Activated T-cell treated with anti-CD3 and anti-CD28 coated beads, Interleukin-2, amount 50 U/mL, for 48 hours (primary cell): ENCODE data around the gene MED13L.
A peak's percentile ranks its signal among the peaks of the same experiment; 100 is the strongest.

ENCODE experiments used
- DNase-seq, 2 experiments: peaks; one replicate each; pipeline ENCODE4 v3.0.0-alpha.2; 2020

The MED13L gene

DNA sequence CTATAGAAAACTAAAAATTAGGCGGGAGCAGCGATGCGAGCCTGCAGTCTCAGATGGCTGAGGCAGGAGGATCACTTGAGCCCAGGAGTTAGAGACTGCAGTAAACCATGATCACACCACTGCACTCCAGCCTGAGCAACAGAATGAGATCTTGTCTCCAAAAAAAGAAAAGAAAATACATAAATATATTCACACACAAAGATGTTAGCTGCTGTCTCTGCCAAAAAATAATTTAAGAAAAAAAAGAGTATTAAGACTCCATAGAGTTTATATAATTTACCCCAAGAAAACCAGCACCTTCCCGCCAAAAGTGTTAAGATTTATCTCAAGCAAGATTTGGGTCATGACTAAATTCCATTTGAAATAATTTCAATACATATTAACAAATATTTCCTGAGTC, 102.6 kb downstream of the MED13L start:
- DNase-seq: no peak

DNA sequence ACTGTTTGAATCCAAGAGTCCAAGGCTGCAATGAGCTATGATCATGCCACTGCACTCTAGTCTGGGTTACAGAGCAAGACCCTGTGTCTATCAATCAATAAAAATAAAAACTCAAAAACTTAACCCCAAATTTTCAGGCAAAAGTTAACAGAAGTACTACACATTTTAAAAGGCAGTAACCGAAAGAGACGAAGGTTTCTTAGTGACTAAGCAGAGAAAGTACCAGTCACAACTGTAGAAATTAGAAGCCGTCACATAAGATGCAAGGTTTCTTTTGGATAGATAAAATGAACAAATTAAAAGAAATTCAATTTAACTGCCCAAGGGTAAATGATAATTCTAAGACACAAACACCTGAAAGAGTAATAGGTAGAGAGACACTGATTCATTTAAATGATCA, 103.5 kb downstream of the MED13L start:
- no peak for DNase-seq

DNA sequence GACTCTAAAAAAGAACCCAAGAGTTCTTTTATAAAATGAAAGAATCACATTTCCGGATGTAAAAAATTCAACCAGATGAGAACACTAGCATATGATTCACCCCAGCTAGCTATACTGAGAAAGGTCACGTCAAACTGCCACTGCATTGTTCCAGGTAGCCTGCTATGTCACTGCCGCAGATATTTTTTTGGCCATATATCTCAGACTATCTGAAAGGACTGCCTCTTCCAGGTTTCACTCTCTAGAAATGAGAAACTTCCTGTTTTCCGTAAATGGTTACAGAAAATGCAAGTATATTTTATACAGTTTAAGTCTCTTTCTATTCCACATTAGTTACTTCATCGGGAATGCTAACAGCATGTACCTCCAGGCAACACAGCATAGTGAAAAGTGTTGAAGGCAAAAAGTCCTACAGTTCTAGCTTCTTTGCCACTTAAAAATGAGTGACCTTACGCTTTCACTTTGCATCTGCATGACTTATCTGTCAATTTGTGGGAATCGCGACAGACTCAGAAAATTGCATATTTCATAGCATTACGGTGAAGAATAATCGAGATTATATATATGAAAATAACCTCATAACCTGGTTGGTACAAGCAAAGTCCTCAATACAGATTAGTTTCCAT, 105.2 kb downstream of the MED13L start:
- DNase-seq: peak; percentile 38 to 45

DNA sequence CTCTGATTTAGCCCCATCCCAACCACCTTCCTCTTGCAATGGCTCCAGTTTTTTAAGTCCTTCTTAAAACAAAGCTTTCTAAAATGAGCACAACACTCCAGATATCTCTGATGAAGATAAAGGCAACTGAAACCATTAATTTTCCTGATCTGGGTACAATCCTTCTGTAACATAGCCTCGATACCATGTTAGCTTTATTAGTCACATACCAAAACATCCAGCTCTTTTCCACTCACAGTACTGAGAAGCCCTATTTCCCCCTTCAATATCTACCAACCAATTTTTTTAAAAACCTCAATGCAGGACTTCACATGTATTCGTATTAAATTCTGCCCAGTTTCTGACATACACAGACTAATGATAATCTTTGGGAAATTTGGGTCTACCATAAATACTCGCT, 105.9 kb downstream of the MED13L start:
- DNase-seq: no peak

DNA sequence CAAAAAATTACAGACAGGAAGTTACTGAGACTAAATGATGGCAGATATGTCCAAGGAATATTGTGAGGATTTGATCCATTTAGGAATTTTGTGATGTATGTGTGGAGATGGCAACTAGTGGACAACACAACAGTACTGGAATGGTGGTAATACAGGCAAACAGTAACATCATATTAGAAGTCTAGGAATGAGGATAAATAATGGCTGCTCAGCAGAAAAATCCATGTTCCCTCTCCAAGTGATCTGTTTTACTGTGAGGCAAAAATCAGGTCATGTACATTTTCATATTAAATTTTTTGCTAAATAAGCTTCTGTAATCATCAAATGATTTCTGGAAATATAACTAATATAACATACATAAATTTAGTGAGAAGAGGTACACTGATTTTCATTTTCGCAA, 108.4 kb downstream of the MED13L start:
- no peak for DNase-seq

DNA sequence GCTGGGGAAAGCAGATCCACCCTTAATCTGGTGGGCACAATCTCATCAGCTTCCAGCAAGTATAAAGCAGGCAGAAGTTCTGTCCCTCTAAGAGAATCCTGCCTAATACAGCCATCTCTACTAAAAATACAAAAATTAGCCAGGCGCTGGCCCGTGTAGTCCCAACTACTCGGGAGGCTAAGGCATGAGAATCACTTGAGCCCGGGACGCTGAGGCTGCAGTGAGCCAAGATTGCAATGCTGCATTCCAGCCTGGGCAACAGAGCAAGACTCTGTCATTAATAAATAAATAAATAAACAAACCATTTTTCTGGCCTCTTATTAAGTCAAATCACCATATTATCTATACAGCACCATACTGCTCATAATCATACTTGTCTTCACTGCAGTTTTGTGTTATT, 111.2 kb downstream of the MED13L start:
- no peak for DNase-seq

DNA sequence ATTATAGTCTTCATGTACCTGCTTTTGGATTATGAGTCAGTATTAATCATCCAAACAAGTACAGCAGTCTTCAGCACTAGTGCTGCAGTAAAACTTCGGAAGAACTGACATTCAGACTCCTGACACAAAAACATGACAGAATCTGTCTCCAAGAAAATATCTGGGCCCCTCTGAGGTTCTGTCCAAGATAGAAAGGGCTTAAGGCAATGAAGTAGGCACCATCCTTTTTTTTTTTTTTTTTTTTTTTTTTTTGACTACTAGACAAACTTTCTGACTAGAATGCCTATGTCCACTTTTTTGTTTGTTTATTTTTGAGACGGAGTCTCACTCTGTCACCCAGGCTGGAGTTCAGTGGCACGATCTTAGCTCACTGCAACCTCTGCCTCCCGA, 112.5 kb downstream of the MED13L start:
- no peak for DNase-seq

DNA sequence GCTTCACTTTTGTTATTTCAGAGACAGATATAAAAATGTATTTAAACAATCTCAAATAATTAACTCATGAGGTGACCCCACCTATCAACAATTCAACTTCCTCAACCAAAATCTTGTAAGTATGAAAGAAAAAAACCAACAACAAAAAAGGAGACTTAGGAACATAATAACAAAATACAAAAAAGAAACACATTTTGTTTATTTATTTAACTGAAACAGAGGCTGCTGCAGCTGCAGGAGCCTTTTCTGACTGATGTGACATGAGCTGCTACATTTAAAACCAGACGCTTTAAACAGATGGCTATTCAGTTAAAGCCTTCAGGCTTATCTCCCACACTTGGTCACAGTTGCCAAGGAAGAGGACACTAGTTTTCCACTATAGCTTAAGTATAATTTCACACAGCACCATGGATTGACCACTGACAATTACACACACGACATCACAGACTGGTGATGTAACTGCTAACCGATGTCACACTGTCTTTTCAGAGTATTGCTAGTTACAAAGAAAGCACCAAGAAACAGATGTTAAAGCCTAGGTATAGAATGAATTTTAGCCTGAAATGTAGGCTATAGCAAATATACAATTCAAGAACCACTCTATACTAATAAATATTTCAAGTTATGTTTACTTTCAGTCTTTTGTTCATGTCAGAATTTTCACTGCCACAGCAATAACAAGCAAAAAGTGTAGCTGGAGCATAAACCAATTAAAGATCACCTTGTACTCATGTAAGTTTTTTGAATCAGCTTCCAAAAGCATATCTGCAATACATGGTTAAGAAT, 113.0 kb downstream of the MED13L start:
- DNase-seq: no peak

DNA sequence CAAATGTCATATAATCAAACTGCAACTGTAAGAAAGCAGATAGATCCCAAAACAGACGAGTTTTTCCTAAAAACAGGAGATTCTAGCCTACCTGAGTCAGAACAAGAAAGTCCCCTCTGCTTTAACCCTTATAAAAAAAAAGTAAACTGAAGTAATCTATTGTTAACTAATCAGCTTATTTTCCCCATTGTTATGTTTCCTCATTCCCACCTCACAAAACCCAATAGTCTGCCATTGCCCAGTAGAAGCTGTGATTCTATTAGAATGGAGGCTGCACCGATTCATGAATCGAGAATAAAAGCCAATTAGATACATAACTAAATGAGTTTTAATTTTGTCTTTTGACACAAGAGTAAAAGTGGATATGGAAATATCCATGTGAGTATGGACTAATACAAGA, 115.4 kb downstream of the MED13L start:
- DNase-seq: no peak

DNA sequence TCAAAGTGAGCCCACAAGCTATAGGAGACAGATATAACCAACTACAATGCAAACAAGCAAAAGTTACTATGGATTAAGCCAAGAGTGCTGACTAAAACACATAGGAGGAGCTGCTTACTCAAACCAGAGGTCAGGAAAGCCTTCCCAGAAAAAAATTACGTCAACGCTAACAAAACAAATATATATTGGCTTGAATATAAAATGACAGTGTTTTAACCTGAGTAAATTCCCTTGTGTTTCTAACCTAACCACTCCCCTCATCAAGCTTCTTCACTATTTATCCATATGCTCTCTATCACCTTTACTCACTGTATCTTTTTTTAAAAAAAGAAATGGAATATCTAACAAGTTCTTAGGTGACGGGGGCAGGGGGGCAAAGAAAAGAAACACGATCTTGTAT, 115.9 kb downstream of the MED13L start:
- DNase-seq: no peak

DNA sequence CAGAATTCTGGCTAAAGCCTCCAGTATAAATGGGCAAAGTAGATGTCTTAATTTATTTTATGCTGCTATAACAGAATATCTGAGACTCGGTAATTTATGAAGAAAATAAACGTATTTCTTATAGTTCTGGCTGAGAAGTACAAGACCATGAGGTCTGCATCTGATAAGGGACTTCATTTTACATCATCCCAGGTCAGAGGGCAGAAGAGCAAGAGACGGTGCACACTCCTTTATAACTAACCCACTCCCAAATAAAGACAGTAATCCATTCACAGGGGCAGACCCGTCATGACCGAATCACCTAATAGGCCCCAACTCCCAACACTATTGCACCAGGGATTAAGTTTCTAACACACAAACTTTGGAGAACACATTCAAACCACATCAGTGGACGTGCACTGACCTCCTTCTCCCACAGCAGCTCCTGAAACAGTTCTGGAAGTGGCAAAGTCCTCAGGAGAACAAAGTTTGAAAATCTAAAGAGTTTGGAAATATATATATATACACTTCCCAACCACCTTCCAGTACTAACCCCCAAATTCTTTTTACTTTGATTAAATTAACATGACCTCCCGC, 116.5 kb downstream of the MED13L start:
- no peak for DNase-seq

DNA sequence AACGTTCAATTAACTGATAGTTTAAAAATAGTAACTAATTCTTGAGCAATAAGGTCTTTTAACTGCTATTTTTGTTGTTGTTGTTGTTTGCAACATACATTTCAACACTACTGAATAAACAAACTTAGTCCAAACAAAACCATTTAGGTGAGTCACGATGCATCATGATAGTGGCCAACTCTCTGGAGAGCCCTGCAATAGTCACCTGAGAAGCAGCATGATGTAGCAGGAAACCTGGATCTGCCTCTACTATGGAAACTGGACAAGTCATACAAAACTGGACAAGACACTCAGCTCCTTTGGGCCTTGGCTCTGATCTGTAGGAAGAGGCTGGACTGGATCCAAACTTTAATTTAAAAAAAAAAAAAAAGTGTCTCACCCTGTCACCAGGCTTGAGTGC, 117.3 kb downstream of the MED13L start:
- no peak for DNase-seq

DNA sequence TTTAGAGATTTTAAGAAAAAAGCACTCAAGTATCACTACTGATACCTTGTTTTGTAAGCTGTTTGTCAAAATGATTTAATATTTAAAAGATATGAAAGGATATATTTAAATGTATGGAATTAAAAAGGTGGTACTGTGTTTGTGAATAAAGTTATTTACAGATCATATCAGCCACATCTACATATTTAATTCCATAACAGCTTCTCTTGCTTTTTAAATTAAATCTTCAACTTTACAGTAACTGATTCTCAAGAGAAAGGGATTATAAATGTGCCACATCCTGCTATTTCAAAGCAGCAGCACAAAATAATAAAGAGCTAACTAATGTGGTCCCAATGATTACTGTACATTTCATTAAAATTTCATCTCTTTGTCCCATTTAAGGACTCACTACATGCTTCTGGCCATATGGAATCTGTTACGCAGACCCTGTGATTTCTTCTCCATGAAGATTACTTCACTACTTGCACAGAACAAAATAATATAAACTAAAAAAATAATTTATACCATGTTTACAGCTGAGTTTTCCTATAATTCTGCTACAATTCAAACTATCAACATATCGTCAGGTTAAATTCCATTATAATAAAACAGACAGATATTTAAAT, 117.8 kb downstream of the MED13L start:
- no peak for DNase-seq

DNA sequence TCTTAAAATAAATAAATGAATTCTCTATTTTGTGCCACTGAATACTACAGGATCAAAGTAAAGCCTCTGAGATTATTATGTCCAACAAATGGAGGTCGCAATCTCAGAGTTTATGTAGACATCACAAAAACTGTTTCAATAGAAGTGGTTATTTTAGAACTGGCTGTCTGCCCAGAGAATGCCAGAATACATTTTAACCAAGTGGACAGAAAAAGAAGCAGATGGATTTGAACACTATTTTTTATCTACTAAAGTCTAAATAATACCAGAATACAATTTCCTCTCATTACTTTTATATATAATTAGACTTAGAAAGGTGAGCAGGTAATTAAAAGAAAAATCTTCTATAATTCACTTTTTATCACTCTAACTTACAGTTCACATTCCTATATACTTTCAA, 118.3 kb downstream of the MED13L start:
- no peak for DNase-seq

DNA sequence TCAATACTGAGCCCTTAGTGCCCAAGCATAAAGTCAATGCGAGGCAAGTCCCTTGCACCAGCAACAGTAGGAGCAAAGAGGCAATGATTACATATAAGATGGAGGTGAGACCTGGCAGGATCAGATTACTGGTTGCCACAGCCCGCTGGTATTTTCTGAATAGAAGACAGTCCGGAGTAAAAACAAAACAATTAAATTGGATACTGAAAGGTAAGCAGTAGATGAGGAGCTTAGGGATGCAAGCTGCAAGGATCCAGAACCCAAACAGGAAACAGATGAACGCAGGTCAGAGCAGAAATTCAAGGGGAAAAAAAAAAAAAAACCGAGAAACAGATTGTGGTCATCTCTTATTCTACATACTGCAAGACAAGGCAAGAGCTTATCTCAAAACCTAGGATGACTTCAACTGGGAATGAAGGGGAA, 119.6 kb downstream of the MED13L start:
- DNase-seq: no peak

DNA sequence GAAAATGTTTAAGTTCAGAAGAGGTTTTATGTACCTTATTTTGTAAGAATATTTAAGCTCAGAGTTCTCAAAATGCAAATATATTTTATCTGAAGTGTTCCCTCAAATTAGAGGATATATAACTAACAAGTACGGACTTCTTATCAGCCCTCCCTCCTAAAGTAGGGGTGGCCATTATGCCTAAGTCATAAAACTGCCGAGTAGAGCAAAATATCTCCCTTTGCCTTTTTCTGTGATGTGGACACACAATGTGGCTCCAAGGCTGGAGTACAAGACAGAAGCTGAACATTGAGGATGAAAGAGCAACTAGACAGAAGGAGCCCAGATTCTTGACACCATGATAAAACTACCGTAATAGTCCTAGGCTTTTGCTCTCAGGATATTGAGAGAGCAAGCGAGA, 120.9 kb downstream of the MED13L start:
- no peak for DNase-seq

DNA sequence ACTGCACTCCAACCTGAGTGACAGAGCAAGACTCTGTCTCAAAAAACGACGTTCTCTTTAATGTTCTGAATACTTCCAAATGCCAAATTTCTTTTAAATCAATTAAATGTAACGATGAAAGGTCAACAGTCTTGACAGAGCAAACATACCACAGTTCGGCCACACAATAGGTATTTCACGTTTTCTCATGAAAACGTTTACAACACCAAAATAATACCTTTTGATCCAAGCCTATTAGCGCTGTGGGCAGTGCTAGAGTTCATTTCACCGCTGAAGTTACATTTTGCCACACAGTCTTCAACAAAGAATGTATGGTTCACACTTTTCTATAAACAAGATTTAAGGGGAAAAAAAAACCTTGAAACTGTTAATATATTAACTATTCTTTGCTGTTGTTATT, 122.1 kb downstream of the MED13L start:
- DNase-seq: no peak

DNA sequence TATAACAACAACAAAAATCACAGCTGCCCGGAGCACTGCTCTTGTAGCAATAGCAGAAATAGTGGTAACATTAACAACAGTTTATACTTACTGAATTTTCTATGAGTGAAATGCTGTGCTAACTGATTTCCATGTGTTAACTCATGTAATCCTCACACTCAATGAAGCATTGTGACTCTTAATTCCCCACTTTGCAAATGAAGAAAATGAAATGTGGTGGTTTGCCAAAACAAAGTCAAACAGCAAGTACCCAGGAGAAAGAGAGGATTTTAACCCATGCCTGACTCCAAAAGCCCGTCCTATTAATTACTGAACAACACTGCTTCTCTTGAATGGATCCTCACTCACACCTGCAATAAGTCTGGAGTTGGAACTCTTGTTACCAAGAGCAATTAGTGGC, 123.5 kb downstream of the MED13L start:
- no peak for DNase-seq

DNA sequence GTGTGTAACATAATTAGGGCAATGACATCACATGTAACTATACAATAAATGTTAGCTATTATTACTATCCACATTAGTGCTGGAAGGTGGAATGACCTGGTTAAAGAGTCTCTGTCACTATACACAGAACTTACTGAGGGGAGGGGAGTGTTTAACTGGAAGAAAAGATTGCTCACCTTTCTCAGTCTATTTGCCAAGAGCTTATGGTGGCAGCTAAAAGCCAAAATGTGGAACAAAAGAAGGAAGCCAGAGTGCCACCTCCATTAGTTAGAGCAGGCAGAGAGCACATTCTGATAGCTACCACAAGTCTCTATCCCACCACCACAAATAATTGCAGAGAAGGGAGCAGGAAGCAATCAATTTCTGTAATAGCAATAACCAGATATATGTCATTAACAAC, 124.4 kb downstream of the MED13L start:
- DNase-seq: no peak

DNA sequence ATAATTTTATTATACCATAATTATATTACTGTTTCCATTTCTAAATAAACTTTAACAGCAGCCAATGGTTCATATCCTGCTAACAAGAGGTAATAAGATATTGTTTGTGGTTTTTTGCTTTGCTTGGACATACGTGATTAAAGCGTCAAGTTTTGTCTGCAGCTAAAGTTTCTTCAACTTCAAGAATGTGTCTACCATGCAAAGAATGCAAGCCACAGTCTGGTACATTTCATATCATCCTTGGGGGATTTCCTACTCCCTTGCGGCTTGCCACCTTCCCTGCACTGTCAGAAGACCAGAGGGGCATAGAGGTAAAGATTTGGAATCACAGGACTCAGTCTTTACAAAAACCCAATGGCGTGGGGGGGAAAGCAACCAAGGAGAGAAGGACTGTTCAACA, 125.2 kb downstream of the MED13L start:
- DNase-seq: no peak

DNA sequence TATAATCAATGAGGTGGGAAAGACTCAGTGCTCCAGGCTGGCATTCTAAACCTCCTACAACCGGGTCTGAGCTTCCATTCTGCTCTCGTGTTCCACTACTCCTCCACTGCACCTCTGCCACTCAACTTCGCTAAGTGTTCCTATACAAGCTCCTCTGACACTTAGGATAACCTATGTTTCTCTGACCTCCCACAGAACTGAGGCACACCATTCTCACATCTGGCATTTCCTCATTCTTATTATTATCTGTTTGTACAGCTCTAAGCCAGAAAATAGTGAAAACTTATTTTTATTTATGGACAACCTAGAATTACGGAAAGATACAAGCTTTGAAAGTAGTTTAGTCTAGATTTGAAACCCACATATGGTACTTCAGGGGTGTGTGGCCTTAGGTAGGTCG, 127.0 kb downstream of the MED13L start:
- DNase-seq: no peak

DNA sequence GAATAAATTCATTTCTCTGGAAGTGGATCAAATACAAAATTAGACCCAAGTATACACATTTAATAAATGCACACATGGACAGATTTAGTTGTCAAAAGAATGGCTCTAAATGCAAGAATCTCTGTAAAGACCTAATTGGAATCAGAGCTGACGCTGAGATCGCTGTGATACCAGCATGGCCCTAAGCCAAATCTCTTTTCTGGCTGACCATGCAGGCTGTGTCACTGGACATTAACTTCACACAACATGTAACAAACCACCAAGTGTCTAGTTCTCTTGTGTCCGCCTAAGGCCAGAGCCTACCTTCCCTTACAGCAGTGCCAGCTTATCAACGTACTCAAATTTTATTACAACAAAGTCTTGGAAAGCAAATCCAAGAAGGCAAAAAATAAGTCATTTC, 127.5 kb downstream of the MED13L start:
- no peak for DNase-seq

DNA sequence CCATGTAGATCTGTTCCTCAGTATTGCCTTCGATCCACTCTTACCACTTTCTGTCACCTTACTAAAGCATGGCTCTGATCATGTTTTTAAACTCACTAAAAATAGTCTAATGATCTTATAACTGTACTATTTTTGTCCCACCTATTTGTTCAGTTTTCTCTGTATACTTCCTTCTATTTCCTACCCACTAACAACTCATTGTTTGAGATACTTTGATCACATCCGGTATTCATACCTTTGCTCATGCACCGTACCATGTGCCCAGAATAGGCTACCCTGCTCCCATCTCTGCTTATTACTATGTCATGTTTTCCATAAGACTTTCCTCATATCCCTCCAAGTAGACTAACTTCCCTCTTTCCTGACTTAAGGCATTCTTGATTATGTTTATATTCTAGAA, 128.6 kb downstream of the MED13L start:
- DNase-seq: no peak

DNA sequence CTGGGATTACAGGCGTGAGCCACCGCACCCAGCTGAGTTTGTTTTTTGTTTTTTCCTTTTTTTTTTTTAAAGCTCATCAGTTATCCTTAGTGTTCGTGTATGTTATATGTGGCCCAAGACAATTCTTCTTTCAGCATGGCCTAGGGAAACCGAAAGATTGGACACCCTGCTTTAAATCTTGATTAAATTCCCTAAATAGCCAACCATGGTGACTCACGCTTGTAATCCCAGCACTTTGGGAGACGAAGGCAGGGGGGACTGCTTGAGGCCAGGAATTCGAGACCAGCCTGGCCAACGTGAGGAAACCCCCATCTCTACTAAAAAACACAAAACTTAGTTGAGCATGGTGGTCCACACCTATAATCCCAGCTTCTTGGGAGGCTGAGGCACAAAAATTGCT, 131.1 kb downstream of the MED13L start:
- DNase-seq: no peak
